SW 1271 (cell line): Measurements from ENCODE around the gene CA10.

Source experiments
- DNase-seq, 2 experiments: peaks; one replicate each; lab custom pipeline; 2025; lab: John Stamatoyannopoulos, UW

Gene CA10

GRCh38 chr17:51817117-51817516 lies 341.4 kb downstream of the CA10 start:
- no peak for DNase-seq

DNA sequence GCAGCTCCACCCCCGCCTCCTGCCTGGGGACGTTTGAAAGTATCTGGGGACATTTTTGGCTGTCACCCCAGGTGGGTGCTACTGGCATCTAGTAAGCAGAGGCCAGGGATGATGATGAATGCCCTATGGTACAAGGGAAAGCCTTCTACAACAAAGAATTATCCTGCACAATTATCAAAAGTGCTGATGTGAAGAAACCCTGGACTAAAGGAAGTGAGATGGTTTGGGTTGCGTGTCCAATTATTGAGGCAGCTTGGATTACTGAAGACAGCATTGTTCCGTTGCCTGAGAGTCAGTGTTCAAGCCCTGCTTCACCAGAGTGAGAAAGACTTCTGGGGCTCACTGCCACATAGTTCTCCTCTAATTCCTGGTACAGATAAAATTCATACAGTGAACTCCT lies 343.4 kb downstream of the CA10 start:
- DNase-seq: no peak

DNA sequence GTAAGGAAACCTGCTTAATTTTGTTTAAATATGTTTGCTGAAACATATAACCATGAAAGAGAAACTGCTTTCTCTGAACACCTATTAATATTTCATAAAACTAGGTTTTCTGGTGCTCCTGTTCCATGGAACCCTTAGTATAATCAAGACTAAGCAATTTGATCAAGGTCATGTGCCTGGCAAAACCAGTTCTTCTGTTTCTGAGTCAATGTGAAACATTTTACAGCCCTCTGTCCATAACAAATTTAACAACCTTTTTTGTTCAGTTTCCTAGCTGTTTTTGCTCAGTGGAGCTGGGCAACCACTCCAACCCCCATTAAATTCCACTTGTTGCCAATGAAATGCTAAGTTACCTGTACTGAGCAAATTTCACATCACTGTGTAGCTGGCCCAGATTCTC lies 344.0 kb downstream of the CA10 start:
- DNase-seq: no peak

DNA sequence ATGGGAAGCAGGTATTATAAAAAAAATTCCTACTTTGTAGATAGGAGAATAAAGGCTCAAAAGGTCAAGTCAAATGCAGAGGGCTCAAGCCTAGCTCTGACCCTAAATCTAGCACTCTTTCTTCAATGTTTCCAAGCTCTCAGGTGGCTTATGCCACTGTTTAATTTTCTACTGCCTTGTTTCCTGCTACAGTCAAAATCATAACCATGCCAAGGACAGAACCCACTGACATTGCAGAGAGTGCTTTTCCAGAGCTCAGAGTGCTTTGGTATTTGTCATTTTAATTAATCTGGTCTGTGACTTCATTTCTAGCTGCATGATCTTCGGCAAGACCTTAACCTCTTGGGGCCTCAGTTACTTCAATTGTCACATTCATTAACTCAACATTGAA lies 344.7 kb downstream of the CA10 start:
- DNase-seq: no peak

DNA sequence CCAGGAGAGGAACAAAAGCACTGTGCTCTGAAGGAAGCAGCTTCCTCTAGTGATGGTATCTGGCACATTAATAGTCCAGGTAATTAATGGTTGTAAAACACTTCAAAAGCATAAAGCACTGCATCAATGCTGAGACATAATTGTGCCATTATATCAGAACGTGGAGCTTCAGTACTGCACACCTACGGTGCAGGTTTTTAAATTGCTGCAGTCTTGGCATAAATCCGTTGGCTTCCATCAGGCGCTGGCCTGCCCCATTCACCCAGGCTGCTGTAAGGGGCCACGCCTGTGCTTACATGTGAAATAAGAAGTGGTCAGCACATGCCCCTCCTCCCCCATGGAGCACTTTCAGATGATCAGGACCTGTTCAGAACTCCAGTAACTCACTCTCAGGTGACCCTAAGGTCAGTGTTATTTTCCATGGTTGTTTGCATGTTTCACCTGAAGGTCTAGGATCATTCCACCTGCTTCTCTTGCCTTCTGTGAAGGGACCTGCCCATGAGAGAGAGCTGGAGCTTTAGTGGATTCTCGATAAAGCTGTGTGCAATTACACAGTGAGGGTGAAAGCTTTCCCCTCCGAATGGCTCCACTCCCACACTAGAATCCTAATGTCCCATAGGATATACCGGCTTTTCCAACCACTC lies 345.3 kb downstream of the CA10 start:
- DNase-seq: no peak

DNA sequence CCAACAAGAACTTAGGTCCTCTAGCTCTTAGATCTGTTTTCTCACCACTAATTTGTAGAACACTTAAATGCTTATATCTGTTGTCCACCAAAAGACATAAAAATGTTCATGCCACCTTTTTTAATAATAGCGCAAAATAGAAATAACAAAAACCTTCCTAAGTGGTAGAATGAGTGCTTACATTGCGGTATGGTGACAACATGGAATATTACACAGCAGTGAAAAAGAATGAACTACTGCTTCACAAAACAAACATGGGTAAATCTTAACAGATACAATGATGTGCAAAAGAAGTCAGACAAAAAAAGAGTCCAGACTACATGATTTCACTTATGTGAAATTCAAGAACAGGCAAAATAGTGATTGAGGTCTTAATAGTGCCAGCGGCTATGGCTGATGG lies 351.1 kb downstream of the CA10 start:
- DNase-seq: no peak

DNA sequence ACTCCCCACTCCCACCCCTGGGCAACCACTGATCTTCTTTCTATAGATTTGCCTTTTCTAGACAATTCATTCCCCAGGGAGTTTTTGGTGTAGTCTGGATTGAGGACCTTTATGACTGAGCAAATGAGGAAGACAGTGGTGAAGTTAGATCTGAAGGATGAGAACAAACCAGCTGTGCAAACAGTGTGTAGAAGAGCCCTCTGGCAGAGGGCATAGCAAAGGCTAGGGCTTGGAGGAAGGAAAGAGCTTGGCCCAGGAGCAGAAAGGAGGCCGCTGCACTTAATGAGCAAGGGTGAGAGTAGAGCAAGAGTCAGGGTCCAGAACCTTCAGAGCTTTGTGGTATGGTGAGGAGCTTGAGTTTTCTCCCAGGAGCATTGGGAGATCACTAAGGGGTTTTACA lies 352.7 kb downstream of the CA10 start:
- no peak for DNase-seq

DNA sequence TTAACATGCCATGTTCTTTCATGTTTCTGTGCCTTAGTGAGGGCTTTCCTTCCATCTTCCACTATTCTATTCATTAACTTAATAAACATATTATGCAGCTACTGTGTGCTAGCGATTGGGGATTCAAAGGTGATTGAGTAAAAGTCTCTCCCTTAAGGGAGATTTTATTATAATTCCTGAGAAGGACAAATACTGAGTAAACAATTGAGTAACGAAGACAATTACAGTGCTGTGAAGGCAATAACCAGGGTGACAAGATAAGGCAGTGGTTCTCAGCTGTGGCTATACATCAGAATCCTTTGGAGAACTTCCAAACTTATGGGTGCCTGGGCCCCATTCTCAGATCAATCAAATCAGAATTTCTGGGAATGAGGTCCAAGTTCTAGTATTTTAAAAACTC lies 353.3 kb downstream of the CA10 start:
- DNase-seq: no peak

DNA sequence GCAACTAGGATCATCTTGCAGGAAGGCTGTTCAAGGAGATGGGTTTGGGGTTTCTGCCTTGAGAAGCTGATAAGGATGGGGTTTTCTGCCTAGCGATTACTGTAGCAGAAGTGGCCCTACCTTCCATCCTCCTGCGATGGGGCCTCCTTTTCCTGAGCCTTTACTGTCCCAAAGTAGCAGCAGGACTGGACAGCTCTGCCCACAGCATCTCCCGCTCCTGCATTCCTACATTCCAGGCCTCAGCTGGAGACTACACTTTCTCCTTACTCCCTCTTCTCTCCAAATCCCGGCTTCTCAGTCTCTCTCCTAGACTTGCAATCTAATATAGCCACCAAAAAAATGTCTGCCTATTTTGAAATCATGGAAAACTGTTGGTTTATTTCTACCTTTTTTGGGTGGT lies 355.4 kb downstream of the CA10 start:
- no peak for DNase-seq

DNA sequence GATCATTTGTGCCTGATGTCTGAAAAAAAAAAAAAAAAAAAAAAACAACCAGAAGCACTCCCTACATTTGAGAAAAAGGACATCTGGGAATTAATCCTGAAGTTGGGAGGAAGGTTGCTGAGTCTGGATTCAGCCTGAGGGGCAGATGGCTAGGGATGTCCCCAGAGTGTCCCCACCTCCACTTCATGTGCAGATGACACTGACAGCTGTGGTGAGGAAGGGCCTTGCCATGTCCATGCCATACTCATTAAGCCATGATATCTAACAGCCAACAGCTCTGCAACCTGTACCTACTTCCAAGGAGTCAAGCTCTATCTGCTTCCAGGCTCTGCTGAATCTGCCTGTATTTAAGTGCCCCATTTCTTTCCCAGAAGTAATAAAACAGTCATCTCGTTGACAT lies 356.0 kb downstream of the CA10 start:
- DNase-seq: no peak

GRCh38 chr17:51801626-51802025 lies 356.9 kb downstream of the CA10 start:
- no peak for DNase-seq

GRCh38 chr17:51799981-51800380 lies 358.5 kb downstream of the CA10 start:
- no peak for DNase-seq

DNA sequence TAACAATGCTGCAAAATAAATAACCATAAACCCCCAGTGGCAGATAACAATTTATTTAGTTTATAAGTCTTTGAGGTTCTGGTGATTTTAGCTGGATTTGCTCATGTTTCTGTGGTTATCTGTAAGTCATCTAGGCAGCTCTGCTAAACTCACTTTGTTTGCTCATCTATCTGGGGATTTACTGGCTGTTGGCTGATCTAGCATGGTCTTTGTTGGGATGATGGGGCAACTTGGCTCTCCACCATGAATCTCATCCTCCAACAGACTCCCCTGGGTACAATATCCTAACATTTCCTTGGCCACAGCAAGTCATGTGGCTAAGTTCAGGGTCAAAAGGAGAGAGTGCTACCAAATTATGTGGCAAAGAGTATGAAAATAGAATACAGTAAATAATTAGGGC lies 359.3 kb downstream of the CA10 start:
- no peak for DNase-seq

DNA sequence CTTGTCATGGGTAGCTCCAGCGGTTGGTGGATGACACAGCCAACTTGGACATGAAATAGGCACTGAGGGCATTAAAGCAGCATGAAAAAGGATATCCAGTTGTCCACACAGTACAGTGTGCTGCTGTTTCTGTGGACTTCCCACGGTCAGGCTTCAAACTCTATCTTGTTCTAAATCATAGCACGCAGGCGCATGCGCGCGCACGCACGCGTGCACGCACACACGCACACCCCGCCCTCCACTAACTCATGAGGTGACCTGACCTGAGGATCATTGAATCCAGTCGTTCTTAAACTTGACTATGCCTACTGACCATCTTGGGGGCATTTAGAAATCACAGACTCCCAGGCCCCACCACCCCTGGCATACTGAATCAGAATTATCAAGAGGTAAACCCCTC lies 361.4 kb downstream of the CA10 start:
- DNase-seq: no peak

- no peak for DNase-seq
Measured at GRCh38 chr17:51796026-51796425, 362.5 kb downstream of the CA10 start.

GRCh38 chr17:51795401-51795800 lies 363.1 kb downstream of the CA10 start:
- no peak for DNase-seq

DNA sequence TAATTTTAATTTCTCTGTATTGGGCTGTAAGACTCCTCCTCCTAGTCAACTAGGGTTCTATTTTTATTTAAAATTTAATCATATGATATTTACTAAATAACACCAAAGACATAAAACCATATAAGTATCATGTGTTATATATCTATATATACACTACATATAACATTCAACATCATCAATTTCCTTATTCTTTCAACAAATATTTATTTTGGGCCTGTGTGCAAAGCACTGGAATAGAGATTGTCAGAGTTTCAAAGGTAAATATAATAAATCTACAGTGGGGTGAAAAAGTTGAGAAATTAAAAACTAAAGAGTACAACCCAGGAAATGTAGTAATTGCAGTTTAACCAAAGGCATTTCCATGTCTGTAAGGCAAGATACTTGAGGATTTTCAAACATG lies 364.0 kb downstream of the CA10 start:
- DNase-seq: no peak

GRCh38 chr17:51793686-51794085 lies 364.8 kb downstream of the CA10 start:
- no peak for DNase-seq

DNA sequence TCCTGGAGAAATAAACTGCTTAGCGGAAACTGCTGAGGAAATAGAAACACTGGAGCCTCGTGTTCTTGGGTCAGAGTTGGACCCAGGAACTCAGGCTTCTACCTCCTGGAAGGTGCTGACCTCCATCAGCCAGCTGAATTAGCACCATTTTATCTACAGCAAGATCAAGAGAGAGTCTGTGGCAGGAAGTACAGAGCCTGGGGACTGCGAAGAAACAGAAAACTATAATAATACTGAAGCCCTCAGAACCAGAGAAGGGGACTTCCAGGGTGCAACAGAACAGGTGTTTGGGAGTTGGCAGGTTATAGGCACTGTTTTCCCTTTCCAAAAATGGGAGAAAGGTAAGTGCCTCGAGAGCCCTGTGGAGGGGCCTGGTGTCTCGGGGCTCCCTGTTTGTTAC lies 379.7 kb downstream of the CA10 start:
- DNase-seq: no peak

GRCh38 chr17:51770027-51770759 lies 388.3 kb downstream of the CA10 start:
- no peak for DNase-seq

- no peak for DNase-seq
Measured at GRCh38 chr17:51769231-51769630, 389.3 kb downstream of the CA10 start.

- DNase-seq: no peak
Measured at GRCh38 chr17:51768706-51769105, 389.8 kb downstream of the CA10 start.

- DNase-seq: no peak
Measured at GRCh38 chr17:51767287-51767686, 391.2 kb downstream of the CA10 start.
